Neural cell (in vitro differentiated cells): ENCODE data around the gene SETBP1. TPM values are rescaled to one million over a fixed set of nuclear protein-coding genes. Genes with fewer than 3 reads are reported as not detected.

Source experiments
- H2AFZ ChIP-seq: fragments of 200-600, 300-800 bp; sonication (generic), shearing (Covaris generic); 2 replicates; pipeline ENCODE4 v1.6.0; 2014; ENCODE audit warnings: low read depth, mild to moderate bottlenecking, antibody characterized with exemption, low read length, moderate library complexity
- H3F3A ChIP-seq: fragments of 200-600 bp; shearing (Covaris generic); 2 replicates; pipeline ENCODE4 v1.6.1; 2016; ENCODE audit warnings: mild to moderate bottlenecking, moderate library complexity, mixed read lengths, antibody characterized with exemption, low read length; ENCODE audit not compliant: insufficient read depth, poor library complexity, severe bottlenecking
- H3K27ac ChIP-seq: fragments of 200-600, 300-800 bp; sonication (generic), shearing (Covaris generic); 2 replicates; pipeline ENCODE4 v1.5.1; 2014; ENCODE audit warnings: mild to moderate bottlenecking, low read length, moderate library complexity
- H3K27me3 ChIP-seq: fragments of 300-800, 200-600 bp; sonication (generic), shearing (Covaris generic); 2 replicates; pipeline ENCODE4 v1.6.0; 2014; ENCODE audit warnings: mild to moderate bottlenecking, low read depth, low read length, moderate library complexity; ENCODE audit not compliant: insufficient read depth
- H3K36me3 ChIP-seq: fragments of 300-800, 200-600 bp; sonication (generic), shearing (Covaris generic); 2 replicates; pipeline ENCODE4 v1.5.1; 2014; ENCODE audit warnings: mild to moderate bottlenecking, antibody characterized with exemption, low read length, moderate library complexity; ENCODE audit not compliant: insufficient read depth
- H3K4me2 ChIP-seq: fragments of 300-800, 200-600 bp; sonication (generic), shearing (Covaris generic); 2 replicates; pipeline ENCODE4 v1.6.0; 2014; ENCODE audit warnings: mild to moderate bottlenecking, low read length
- H3K4me3 ChIP-seq: fragments of 300-800, 200-600 bp; sonication (generic), shearing (Covaris generic); 2 replicates; pipeline ENCODE4 v1.5.1; 2014; ENCODE audit warnings: mild to moderate bottlenecking, low read length, moderate library complexity
- H3K79me2 ChIP-seq: fragments of 200-600 bp; shearing (Covaris generic); replicated peaks from 2 replicates; pipeline ENCODE4 v1.6.0; 2014; ENCODE audit warnings: mild to moderate bottlenecking, low read length, moderate library complexity; ENCODE audit not compliant: insufficient read depth
- H3K9ac ChIP-seq: fragments of 300-800, 200-600 bp; sonication (generic), shearing (Covaris generic); 2 replicates; pipeline ENCODE4 v1.6.1; 2016; ENCODE audit warnings: mild to moderate bottlenecking, low read length, mixed read lengths
- H3K9me2 ChIP-seq: fragments of 200-600 bp; shearing (Covaris generic); 2 replicates; pipeline ENCODE4 v1.6.1; 2016; ENCODE audit warnings: mild to moderate bottlenecking, low read length, mixed read lengths; ENCODE audit not compliant: insufficient read depth
- H3K9me3 ChIP-seq: fragments of 200-600, 300-800 bp; sonication (generic), shearing (Covaris generic); 2 replicates; pipeline ENCODE4 v1.6.1; 2016; ENCODE audit warnings: mild to moderate bottlenecking, mixed run types, low read length, moderate library complexity, mixed read lengths
- H4K20me1 ChIP-seq: fragments of 200-600 bp; shearing (Covaris generic); 2 replicates; pipeline ENCODE4 v1.6.1; 2016; ENCODE audit warnings: mild to moderate bottlenecking, mixed run types; ENCODE audit not compliant: insufficient read depth
- MXI1 ChIP-seq: fragments of 450-650 bp; conservative IDR thresholded peaks from 2 replicates; pipeline ENCODE4 v1.6.1; 2014; ENCODE audit warnings: antibody characterized with exemption, mild to moderate bottlenecking; ENCODE audit not compliant: poor library complexity, severe bottlenecking
- POLR2AphosphoS5 ChIP-seq: IDR thresholded peaks from 2 replicates; pipeline ENCODE4 v1.6.1; 2012
- RAD21 ChIP-seq: fragments of 450-650 bp; conservative IDR thresholded peaks from 2 replicates; pipeline ENCODE4 v1.6.1; 2014; ENCODE audit warnings: antibody characterized with exemption, mild to moderate bottlenecking, moderate library complexity
- REST ChIP-seq: IDR thresholded peaks from 2 replicates; pipeline ENCODE4 v1.6.1; 2012; ENCODE audit warnings: borderline replicate concordance
- SMC3 ChIP-seq: fragments of 450-650 bp; conservative IDR thresholded peaks from 2 replicates; pipeline ENCODE4 v1.6.1; 2014; ENCODE audit warnings: antibody characterized with exemption, mild to moderate bottlenecking, moderate library complexity; ENCODE audit not compliant: poor library complexity
- TAF1 ChIP-seq: IDR thresholded peaks from 2 replicates; pipeline ENCODE4 v1.6.1; 2012; ENCODE audit warnings: low read depth
- polyA plus RNA-seq: library from polyadenylated mRNA; depleted of rRNA; stranded (reverse); fragments of >200 nt; gene quantifications from 2 replicates; pipeline ENCODE4 v1.2.3, GENCODE V29; 2014
- TF ChIP-seq, protein P1 (sequence below): fragments of 450-650 bp; IDR thresholded peaks from 2 replicates; pipeline ENCODE4 v1.5.1; 2014; ENCODE audit warnings: antibody characterized with exemption, mild to moderate bottlenecking, moderate library complexity; ENCODE audit not compliant: poor library complexity, severe bottlenecking

Gene SETBP1
- polyA plus RNA-seq, 1 donor from 2014 or later, result 13.7 TPM

DNA sequence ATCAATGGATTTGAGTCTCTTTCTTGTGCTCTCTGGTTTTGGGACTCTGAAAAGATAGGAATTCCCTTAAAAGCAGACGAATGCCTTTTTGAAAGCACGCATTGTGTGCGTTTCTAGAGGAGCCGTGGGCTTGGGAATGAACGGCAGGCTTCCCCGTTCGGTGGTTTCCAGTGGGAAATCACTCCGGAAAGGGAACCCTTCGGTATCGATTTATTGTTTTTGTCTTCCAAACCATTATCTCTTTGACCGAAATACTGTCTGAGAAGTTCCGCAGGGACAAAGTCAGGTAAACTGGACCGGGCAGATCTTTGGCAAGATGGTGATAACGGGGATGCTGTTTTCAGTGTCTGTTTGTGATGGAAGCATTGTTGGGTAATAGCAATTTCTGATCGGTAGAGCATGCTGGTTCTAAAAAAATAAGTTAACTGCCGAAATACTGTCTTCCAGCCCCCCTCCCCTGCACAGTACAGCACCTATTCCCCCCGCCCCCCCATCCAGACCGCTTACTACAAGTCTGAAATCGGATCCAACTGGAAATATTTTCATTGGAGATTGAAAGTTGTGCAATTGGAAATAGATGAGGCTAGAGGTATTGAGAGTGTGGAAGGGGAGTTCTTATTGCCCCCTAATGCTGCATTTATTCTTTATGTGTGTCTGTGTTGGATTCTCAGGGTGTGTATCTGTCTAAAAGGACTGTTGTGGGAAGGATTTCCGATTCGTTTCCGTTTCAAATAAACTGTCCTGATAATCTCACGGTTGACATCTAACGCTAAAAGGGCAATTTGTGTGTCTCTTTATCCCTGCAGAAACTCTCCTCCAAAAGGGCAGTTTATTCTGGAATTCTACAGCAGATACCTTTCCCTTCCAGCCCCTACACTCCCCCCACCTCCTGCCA is 635 bp downstream of the SETBP1 start:
- H2AFZ ChIP-seq, result no peak overlapping the region
- peak overlapping the region; percentile 91 for H3K4me2 ChIP-seq
- H3K4me3 ChIP-seq, result peak overlapping the region; percentile 93
- H3K27ac ChIP-seq, result peak overlapping the region; percentile 95
- peak overlapping the region; percentile 95 for H3K9ac ChIP-seq
- TF ChIP-seq, protein P1, sequence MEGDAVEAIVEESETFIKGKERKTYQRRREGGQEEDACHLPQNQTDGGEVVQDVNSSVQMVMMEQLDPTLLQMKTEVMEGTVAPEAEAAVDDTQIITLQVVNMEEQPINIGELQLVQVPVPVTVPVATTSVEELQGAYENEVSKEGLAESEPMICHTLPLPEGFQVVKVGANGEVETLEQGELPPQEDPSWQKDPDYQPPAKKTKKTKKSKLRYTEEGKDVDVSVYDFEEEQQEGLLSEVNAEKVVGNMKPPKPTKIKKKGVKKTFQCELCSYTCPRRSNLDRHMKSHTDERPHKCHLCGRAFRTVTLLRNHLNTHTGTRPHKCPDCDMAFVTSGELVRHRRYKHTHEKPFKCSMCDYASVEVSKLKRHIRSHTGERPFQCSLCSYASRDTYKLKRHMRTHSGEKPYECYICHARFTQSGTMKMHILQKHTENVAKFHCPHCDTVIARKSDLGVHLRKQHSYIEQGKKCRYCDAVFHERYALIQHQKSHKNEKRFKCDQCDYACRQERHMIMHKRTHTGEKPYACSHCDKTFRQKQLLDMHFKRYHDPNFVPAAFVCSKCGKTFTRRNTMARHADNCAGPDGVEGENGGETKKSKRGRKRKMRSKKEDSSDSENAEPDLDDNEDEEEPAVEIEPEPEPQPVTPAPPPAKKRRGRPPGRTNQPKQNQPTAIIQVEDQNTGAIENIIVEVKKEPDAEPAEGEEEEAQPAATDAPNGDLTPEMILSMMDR, result no peak
- TF ChIP-seq REST (peak; percentile 19), RAD21 (peak; percentile 57), TAF1 (no peak), SMC3 (peak; percentile 62), MXI1 (peak; percentile 56)
- peaks cover 4% of the 10 kb centered on the region for H3F3A ChIP-seq
- H3K9me2 ChIP-seq, result no peaks in the 10 kb centered on the region
- H3K9me3 ChIP-seq, result no peaks in the 10 kb centered on the region
- H3K79me2 ChIP-seq, result peaks cover 58% of the 10 kb centered on the region
- no peaks in the 10 kb centered on the region for H3K27me3 ChIP-seq
- no peaks in the 10 kb centered on the region for H4K20me1 ChIP-seq
- no peaks in the 10 kb centered on the region for H3K36me3 ChIP-seq

GRCh38 chr18:44682201-44682870 is 1.6 kb downstream of the SETBP1 start:
- no peaks in the 10 kb centered on the region for H4K20me1 ChIP-seq
- H3K9me3 ChIP-seq, result no peaks in the 10 kb centered on the region
- peak overlapping the region; percentile 95 for H3K9ac ChIP-seq
- peak overlapping the region; percentile 95 for H3K27ac ChIP-seq
- H3F3A ChIP-seq, result peaks cover 4% of the 10 kb centered on the region
- no peaks in the 10 kb centered on the region for H3K9me2 ChIP-seq
- H3K4me3 ChIP-seq, result peak overlapping the region; percentile 93
- no peak overlapping the region for H2AFZ ChIP-seq
- peaks cover 68% of the 10 kb centered on the region for H3K79me2 ChIP-seq
- H3K4me2 ChIP-seq, result peak overlapping the region; percentile 91
- TF ChIP-seq MXI1 (peak; percentile 77), POLR2AphosphoS5 (no peak)
- H3K27me3 ChIP-seq, result no peaks in the 10 kb centered on the region
- H3K36me3 ChIP-seq, result no peaks in the 10 kb centered on the region
